Effector CD8-positive, alpha-beta T cell (primary cell): ENCODE results near the gene DSE.

Source experiments
- DNase-seq: peaks from one replicate; lab custom pipeline; 2025; lab: John Stamatoyannopoulos, UW

Gene DSE

DNA sequence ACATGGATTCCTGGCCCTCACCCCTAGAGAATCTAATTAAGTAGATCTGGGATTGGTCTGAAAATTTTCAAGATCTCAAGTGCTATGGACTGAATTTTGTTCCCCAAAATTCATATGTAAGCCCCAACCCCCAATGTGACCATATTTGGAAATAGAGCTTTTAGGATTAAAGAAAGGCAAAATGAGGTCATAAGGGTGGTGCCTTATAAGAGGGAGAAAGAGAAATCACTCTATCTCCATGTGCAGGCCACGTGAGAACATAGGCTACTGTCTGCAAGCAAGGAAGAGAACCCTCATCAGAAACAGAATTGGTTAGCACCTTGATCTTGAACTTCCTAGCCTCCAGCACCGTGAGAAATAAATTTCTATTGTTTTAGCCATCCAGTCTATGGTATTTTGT lies 8.5 kb upstream of the DSE start:
- DNase-seq: no peak

DNA sequence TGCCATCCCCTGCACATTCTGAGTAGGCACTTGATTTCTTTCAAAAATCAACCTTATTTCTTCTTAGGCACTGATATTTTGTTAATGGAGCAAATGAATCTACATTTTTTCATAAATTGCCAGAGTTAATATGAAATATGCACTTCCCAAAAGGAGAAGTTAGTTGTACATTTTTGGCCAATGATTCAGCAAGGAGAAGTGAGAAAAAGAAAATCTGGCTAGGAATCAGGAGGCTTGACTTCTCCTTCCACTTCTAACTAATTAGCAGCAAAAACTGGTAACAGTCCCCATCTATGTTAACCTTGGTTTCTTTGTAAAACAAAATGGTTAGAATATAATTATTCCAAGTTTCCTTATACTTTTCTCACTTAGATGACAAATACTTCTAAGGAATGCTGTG lies 7.0 kb upstream of the DSE start:
- no peak for DNase-seq

DNA sequence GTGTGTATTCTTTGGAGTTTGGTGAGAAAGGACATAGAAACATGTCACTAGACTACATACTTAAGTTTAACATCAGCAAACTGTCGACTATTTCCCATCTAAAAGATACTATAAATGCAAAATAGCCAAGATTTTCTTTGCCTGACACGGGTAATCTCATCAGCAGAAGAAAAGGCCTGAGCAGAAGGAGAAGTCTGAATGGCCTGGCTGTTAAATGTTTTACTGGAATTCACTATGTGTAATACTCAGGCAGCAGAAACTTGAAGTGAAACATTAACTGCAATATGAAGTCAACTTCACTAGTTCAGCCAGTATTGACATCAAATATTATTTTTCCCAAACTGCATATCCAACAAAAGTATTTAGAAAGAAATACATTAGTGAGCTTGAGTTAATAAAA lies 6.4 kb upstream of the DSE start:
- no peak for DNase-seq

DNA sequence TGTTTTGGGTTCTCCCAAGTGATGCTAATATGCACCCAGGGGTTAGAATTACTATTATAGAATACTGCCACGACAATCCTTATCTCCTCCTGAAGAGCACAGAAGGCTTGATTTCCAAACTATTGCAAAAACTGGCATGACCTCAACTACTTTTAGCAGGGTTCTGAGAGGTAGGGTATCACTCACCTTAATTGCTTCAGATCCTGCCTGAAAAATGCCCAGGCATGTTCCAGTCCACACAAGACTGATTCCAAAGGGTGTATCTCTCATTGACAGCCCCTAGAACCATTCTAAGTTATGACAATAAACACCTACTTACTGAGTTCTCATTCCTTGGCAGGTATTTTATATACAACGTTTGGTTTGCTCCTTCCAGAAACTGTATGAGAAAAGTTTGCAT lies 5.0 kb upstream of the DSE start:
- DNase-seq: no peak

DNA sequence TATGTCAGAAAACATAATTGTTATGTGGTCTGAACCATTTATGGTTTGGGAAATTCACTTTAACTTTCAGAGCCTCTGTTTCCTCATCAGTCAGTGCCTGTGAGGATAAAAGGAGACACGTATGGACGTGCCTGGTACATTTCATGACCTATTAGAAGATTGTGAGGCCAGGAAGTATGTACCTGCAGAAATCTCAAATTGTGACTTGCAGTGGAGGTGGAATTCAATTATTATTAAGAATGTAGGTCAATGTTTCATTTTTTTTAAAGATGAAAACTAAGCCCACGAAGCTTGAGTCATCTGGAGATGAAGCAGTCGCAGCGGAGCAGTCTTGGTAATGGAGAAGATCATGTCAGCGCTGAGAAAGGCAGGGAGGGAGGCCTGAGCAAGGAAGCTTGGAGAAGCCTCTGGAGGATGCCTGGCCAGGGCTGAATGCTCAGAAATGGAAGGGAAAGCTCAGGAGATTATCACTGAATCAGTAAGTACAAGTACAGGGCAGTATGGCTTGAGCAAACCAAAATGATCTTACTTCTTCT lies 3.9 kb upstream of the DSE start:
- no peak for DNase-seq

DNA sequence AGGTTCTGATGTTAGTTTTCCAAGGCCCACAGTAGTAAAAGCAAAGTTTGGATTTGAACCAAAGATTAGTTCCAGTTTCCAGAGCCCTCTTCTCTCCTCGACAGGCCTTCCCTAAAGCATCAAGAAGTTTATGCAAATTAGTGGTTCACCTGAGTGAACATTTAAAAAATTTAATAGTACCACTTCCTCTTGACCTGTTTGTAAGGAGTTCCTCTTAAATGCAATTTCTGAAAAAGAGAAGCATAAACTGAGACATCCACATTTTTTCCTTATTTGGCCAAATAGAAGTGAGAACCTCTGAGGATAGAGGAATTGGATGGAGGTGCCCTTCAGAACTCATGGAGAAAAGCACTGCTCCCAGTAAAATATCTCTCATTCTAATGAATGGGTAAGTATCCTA lies 1.2 kb upstream of the DSE start:
- no peak for DNase-seq

DNA sequence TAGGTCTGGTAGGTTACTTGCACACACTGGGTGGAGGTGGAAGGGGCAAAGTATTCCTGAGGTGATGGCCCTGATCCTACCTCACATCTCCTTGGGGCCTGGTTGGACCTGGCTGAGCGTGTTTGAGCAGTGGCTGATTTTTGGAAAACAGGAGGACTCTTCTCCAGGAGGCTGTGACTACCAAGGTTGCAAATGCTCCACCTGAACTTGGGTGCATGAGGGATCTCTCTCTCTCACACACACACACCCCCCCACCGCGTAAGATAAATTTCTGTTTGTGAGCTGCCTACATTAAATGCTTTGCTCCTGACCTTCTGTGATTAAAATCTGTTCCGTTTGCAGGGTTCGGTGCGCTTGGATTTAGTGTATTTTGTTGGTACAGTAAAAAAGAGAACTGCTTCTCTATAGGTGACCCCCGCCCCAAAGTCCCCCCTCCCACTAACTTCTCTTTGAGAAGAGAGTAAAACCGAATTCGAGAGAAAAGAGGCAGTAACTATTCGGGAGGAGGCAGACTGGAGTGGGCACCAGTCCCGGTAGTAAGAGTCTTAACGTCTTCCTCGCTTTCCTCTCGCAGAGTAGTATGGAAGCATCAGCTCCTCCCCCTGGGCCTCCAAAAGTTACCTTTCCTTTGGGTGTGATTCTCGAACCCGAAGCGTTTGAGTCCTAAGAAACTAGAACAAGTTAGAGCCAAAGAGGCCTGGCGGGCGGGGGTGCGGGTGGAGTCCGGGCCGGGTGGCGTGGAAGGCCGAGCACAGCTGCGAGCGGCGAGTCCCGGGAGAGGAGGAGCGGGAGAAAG lies 585 bp upstream of the DSE start:
- no peak for DNase-seq

DNA sequence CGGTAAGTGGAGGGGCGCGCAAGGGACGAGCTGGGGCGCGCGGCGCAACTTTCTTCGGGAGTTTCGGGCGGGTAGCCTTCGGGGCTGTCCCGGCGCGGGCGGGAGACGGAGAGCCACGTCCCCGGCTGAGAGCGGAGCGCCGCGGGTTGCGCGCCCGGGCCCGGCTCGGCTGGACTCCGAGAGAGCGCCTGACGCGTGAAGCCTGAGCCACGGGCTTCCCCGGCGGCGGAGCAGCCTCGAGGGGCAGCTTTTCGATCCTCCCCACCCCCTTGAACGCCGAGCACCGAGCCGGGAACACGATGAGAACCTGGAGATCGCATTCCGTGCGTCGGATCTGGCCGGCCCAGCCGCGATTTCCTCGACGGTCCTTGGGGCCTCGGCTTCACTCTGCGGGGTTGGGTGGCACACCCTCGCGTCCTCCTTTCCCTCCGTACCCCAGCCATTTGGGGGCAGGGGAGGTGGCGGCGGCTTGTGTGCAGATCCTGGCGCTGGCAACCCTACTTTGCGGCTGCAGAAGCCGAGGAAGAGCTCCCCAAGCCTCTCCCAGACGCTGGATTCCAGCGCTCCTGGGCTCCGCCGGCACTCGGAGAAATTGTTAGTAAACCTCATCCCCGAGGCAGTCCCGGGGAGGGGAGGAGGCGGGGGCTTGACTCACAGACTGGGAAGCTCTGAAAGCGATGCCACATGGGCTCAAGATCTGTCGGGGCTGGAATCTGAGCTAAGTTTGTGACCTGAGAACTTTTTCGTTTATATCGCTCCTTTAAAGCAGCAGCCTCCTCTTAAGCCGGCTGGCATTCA lies 572 bp downstream of the DSE start:
- DNase-seq: no peak

DNA sequence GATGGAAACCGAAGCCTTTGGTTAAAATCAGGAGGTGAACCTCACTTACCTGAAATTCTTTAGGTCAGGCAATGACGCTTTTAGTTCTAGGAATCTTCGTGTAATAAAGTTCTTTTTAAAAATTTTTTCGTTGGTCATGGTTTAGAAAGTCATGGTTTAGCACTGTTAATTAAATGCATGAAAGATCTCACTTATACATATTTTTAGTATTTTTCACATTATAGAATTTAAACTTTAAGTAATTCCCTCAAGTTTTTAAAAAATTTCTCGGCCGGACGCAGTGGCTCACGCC lies 1.1 kb downstream of the DSE start:
- DNase-seq: no peak

DNA sequence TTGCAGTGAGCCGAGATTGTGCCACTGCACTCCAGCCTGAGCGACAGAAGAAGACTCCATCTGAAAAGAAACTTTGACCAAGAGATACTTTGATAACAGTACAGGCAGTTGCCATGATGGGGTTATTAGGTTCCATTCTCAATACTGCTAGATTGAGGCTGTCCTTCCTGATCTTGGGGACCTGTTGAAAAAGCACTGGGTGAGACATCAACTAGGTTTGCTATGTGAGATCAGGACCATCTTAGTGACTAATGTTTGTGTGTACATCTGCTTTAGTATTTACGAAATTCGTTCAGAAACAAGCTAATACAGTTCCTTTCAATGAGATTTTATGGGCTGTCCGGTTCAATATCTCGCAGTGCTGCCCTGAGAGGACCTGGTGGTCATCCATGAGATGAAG lies 2.6 kb downstream of the DSE start:
- DNase-seq: no peak

DNA sequence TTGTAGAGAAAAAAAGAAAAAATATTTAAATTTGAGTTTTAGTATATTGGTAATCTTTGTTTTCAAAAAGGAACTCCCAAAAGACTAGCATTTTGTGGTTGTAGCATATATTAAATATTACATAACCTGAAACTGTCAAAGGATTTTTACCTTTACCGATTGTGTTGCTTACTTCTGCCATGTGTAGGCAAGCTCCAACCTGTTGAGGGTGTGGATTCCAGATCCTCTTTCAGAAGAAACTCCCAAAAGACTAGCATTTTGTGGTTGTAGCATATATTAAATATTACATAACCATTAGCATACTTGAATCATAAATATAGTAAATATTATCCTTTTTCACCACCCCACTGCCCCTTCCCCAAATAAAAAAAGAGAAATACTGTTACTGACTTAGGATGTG lies 3.2 kb downstream of the DSE start:
- no peak for DNase-seq

DNA sequence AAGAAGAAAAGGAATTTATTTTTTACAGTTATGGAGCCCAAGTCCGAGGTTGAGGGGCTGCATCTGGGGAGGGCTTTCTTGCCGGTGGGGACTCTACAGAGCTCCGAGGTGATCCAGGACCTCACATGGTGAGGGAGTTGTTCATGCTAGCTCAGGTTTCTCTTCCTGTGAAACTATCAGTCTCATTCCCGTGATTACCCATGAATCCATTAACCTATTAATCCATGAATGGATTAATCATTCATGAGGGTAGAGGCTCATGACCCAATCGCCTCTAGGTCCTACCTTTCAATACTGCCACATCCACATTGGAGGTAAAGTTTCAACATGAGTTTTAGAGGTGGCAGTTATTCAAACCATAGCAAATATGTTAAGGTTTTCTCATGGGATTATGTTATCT lies 3.8 kb downstream of the DSE start:
- no peak for DNase-seq

DNA sequence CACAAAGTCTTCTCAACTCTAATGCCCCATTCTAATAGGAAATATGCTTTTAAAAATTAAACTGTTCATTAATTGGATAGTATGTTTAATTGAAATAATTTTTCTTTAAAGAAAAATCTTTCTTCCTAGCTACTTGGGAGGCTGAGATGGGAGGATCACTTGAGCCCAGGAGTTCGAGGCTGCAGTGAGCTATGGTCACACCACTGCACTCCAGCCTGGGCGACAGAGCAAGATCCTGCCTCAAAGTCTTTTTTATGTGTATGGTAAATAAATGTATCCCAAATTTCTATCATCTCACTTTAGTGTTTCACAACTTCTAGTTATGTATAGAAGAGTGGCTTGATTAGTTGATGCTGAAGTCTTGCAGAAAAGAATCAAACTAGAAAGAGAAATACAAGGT lies 4.5 kb downstream of the DSE start:
- DNase-seq: no peak

DNA sequence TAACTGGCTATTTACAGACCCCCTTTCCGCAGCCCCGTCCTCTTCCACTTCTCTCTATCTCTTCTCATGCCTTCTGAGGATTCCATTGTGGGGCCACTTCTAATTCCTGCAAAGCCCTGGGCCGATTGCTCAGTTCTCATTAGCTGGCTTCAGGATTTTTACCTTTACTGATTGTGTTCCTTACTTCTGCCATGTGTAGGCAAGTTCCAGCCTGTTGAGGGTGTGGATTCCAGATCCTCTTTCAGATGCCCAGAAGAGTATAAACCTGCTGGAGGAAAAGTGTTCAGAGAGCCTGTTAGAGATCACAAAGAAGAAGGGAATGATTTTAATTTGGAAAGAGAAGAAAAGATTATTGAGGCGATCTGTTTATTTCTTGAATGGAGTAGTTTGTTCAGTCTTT lies 5.4 kb downstream of the DSE start:
- DNase-seq: no peak

DNA sequence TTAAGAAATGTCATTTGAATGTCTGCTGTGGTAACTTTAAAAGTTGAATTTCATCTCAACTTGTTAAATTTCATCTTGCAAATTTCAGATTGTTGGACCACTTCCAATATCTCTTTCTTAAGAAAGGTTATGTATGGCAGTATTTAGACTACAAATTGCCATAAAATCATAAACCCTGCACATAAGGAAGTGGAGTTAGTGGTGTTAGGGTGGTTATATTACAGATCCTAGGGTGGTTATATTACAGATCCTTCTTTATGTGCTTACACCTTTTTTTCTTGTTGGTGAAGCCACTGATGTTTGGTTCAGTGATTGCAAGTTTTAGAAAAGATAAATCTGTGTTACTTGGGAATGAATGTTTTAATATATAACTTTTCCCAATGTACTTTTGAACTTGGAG lies 9.0 kb downstream of the DSE start:
- DNase-seq: no peak

DNA sequence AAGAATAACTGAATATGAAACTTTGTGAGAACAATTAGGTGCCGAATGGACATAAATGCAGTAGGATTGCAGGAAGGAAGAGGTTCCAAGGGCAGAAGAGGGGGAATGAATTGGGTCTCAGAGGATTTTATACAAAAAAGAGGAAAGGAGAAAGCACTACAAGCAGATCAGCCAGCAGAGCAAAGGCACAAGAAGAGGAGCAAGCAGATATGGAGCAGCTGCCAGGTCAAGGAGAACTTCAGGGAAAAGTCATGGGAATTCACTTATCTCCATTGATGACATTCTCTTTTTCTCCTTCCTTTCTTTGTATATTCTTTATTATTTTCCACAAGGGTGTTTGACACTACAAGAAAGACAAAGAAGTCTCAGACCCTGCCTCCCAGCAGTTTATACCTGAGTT lies 9.6 kb downstream of the DSE start:
- no peak for DNase-seq

DNA sequence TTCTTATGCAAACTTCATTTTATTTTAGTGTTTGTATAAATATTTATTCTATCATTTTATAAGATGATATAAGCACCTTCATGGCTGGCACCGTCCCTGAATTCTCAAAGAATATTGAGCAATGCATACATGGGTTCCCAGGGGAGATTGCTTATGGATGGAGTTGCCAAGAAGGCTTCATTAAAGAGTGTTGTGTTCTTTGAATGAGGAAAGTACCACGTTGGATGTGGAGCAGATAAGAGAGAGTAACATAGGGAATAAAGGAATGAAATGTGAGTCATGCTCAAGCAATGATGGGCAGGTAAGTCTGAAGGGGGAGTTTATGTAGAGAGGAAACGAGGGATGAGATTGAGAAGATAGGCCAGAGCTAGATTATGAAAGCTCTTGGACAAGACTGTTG lies 10.3 kb downstream of the DSE start:
- no peak for DNase-seq

DNA sequence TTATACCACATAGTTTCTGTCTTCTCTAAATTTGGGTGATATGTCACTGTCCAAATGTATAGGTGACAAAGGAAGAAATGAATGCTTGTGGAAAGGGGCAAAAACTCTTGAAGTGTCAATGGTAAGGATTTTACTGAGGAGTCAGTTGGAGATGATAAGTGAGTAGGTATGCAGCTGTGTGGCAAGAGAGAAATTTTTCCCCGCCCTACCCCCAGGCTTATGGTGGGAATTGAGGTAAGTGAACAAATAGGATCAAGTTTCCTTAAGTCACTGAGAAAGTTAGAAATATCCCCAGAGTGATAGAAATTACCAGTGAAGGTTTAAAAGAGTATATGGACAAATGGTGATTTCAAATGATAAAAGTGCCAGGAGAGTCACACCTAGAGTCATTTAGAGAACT lies 11.8 kb downstream of the DSE start:
- no peak for DNase-seq

DNA sequence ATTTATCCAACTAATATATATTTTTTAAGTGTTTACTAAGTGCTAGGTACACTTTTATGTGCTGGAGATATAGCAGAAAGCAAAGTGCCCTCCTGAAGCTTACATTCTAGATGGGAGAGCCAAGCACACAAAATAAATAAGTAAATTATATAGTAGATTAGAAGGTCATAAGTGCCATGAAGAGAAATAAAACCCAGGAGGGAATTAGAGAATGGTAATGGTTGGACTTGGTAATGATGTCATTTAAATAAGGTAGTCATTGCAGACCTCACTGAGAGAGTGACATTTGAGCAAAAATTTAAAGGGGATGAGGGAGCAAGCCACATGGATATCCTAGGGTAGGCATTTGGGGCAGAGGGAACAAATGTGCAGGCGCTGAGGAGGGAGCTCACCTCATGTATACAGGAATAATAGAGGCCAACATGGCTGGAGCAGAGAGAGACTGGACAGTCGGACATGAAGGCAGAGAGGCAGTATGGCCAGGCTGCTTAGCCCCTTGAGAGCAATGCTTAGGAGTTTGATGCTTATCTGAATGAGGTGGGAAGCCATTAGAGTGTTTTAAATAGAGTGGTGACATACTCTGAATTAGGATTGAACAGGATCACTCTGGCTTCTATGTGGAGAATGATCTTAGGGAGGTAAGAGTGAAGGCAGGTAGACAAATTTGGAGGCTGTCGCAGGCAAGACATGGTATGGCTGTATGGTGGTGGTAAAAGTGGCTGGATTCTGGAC lies 14.1 kb downstream of the DSE start:
- no peak for DNase-seq

DNA sequence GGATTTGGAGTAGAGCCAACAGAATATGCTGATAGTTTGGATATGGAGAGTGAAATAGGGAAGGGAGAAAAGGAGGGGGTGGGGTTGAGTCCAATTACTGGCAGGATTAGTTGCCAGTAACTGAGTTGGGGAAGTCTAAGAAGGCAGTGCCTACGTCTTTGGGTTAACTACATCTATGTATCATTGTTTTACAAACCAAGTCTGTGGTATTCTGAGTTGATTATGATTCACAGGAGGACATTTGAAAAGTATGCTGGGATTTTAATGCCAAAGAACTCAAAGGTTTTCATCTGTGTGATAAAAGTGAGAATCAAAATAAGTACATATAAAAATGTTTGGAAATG lies 14.7 kb downstream of the DSE start:
- DNase-seq: no peak

DNA sequence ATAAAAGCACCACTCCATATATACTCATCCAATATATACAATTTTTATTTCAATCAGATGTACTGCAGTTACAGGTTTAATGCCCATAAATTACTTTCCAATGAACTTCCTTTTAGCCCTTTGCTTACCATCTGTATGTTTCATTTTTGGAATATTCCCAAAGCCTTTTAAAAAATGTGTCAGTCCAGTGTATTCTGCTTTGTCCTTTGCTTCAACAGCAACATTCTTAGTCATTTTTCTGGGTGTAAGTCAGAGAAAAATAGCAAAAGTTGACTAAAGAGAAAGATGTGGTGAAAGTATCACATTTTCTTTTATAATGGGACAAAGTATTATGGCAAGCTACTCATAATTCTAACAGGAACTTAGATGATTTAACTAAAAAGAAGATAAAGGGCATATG lies 15.2 kb downstream of the DSE start:
- no peak for DNase-seq

DNA sequence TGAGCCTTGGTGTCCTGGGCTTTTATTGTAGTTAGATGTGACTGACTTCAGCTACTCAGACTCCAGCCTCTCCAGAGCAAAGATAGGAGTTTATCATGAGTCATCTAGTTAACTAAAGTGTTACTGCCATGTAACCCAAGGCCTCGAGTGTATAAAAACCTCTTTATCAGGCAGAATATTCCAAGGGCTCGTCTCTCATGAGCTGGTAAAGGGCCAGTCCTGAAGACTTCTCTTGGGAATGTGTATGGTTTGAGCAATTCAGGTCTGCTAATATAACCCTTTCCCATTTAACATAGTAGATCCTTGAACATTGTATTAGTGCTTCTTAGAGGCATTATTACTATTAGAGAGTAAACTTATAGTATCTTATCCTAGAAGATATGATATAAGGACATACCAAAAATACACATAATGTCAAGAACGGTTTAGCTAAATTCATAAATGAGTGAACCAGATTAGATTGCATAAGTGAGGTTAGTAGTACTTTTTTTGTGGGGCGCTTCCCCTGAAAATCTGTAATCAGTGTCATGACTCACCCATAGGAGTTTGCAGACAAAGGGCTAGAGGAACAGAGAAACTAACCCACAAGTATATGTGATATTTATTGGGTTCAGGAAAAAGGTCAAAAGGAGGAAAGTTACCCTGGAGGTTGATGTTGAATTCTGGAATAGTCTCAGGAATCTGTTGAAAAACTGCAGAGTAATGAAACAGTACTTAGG lies 16.0 kb downstream of the DSE start:
- DNase-seq: no peak
